GM12801 (cell line): ENCODE data around the gene NUP188.

Experiments used
- TF ChIP-seq, protein P1 (sequence below): IDR thresholded peaks from one replicate; pipeline ENCODE4 v1.5.1; 2011; ENCODE audit warnings: control low read depth; ENCODE audit not compliant: insufficient read length; ENCODE audit errors: extremely low read depth

Gene NUP188

DNA sequence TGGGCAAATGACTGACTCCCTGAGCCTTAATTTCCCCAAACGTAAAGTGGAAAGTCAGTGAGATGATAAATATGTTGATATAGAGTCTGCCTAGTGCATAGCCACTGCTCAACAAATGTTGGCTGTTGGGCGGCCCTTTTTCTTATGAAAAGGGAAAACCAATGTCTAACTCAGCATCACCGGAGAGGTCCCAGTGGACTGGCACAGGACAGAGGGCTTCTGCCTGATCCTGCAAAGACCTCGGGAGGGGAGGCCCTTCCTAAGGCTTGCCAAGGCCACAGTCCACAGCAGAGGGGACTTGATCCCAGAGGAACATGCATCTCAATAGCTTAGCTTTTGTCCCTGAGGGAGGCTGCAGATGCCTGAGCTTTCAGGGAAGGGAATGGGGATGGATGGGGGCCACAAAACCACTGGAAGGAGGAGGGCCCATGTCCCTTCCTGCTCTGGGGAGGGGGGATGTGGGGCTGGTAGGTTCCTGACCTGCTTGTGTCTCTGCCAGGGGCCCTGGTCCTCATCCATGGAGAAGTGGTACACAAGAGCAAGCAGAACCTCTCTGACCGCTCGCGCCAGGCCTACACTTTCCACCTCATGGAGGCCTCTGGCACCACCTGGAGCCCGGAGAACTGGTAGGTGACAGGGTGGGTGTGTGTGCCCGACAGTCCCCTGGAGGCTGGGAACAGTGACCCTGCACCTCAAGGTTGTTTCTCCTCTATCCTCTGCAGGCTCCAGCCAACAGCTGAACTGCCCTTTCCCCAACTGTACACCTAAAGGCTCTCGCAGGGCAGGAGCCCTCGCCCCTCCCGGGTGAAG is 6.3 kb upstream of the NUP188 start:
- TF ChIP-seq, protein P1, sequence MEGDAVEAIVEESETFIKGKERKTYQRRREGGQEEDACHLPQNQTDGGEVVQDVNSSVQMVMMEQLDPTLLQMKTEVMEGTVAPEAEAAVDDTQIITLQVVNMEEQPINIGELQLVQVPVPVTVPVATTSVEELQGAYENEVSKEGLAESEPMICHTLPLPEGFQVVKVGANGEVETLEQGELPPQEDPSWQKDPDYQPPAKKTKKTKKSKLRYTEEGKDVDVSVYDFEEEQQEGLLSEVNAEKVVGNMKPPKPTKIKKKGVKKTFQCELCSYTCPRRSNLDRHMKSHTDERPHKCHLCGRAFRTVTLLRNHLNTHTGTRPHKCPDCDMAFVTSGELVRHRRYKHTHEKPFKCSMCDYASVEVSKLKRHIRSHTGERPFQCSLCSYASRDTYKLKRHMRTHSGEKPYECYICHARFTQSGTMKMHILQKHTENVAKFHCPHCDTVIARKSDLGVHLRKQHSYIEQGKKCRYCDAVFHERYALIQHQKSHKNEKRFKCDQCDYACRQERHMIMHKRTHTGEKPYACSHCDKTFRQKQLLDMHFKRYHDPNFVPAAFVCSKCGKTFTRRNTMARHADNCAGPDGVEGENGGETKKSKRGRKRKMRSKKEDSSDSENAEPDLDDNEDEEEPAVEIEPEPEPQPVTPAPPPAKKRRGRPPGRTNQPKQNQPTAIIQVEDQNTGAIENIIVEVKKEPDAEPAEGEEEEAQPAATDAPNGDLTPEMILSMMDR, result no peak

DNA sequence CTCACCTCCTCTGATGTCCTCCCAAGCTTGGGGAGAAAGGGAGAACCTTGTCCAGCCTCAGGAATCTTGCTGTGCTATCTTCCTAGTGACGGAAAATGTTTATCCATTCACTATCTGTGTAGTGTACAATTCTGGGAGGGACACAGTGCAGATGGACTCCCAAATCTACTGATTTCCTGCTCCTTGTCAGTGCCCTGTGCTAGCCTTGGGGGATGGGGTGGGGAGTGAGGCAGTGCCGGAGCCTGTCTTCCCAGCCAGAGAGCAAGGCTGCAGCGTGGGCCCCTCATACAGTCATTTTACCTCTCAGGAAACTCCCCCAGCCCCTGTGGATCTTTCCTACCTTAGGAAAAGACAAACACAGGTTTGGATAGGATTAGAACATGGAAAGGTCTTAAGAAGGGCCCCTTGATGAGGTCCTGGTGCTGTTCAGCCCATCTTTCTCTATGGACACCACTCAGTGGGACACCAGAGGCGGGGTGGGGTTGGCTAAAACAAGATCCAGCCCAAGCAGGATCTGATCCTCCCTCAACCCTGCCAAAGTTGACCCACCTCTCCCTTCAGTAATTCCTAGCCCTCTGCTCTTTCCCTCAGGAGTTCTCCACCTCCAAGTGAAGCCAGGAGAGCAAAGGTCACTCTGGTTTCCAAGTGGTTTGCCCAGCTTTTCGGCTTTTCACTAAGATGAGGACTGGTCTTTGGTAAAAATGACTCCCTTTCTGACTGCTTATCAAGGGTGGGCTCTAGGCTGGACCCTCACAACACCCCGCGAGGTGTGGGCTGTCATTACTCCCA is 3.5 kb upstream of the NUP188 start:
- TF ChIP-seq, protein P1, result no peak

DNA sequence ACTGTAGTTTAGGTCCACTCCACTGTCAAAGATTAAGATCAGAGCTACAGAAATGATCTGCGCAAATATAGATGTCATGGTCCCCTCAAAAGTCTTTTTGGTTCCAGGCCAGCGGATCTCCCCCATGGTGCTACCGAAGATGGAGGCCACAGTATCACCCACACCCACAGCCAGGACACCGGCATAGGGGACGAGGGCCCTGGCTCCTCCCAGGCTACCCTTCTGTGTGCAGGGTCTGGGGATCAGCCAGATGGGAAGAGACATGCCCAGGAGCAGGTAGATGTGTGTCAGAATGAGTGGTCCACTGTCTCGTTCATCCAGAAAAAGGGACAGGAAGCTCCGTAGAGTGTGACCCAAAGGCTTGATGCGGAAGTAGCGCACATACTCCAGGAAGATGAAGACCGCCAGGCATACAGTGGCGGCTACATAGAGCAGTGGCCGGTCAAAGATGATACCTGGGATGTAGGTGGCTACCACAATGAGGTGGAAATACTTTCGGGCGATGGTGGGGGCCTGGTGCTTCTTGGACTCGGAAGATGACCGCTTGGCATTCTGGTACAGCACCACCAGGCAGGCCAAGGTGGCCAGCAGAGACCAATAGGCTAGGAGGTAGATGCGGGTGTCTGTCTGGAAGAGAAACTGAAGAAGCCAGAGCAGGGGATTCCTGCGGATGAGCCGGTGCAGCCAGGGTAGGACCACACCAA is 1.5 kb upstream of the NUP188 start:
- TF ChIP-seq, protein P1, result no peak

DNA sequence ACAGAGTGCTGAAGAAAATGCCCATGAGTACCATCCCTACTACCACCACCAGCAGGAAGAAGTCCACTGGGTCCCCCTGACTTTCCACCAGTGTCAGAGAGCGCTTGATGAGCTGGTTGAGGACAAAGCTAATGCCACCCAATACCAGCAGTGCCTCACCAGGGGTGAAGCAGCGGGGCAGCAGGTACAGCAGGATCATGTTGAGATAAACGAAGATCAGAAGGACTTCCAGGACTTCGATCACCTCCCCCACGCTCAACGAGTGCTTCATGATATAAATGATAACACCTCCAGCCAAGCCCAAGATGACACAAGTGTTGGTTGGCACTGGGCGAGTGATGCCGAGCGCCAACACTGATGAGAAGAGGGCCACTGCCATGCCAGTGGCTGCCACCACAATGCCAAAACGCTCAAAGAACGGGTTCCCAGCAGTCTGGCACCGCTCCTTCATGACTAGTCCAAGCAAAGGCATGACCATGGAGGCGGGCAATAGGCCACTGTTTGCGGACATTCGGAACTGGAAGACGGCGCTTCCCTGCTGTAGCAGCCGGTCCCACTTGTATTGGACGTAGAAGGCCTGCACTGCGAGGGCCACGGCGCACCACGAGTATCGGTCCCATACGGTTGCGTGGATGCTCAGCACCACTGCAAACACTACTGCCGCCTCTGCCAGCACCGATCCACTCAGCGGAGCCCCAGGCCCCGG is 775 bp upstream of the NUP188 start:
- TF ChIP-seq, protein P1, result no peak

DNA sequence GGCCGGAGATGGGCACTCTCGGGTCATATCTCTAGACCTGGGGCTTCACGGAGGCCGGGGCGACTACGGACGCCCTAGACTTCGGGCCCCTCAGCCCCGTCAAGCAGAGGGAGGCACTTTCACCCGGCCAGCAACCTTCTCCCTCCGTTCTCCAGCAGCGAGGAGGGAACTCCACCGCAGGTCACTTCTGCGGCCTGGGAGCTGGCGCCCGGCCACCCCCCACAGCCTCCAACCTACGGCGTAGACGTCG is 297 bp upstream of the NUP188 start:
- TF ChIP-seq, protein P1, result no peak

DNA sequence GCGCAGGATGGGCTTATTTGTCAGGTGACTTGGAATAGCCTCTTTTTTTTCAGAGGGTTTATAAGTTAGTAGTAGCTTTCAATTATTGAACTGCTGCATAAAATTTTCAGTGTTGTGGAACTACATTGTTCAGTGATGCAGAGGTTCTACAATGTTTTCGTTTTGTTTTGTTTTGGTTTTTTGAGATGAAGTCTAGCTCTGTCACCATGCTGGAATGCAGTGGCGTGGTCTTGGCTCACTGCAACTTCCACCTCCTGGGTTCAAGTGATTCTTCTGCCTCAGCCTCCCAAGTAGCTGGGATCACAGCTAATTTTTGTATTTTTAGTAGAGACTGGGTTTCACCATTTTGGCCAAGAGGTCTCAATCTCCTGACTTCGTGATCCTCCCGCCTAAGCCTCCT is 22.0 kb downstream of the NUP188 start:
- TF ChIP-seq, protein P1, result no peak

DNA sequence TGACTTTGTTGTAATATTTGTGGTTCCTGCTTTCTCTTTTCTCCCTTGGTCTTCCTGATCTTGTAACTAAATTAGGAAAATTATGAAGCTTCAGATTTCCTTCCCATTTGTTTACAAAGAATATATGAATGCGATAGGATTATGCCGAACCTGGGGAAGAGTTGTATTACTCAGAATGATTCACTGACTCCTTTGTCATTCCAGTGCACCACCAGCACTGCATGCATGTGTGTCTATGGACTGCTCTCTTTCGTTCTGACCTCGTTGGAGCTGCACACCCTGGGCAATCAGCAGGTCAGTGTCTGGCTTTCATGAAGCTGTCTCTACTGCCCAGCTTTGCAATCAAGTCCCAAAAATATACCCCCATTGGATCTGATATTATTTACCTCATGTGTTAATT is 25.5 kb downstream of the NUP188 start:
- TF ChIP-seq, protein P1, result no peak
